GM21526 (cell line): ENCODE results near the gene CAMK4.

Experiments used
- ATAC-seq: cut with Tn5 transposase; IDR thresholded peaks from one replicate; pipeline ENCODE4 v1.9.1; 2021; ENCODE audit warnings: moderate library complexity; ENCODE audit not compliant: unreplicated experiment, low FRiP score

The CAMK4 gene

GRCh38 chr5:111411301-111411700 is 187.1 kb downstream of the CAMK4 start:
- ATAC-seq = no peak

DNA sequence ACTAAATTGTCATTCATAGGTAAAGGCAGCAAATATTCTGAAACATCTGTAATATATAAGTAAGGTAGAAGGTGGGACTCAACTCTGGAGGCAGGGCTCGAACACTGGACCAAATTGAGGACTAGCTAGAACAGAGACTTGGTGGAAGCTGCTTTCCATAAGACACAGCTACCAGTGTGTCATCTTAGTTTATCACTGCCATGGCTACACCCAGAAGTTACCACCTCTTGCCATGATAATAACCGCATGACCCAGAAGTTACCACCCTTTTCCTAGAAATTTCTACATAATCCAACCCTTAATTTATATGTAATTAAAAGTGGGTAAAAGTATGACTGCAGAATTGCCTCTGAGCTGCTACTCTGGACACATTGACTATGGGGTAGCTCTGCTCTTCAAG is 188.4 kb downstream of the CAMK4 start:
- ATAC-seq = no peak

- ATAC-seq = no peak
Measured at GRCh38 chr5:111415053-111415452, 190.9 kb downstream of the CAMK4 start.

- ATAC-seq = peak; percentile 70
Measured at GRCh38 chr5:111422245-111422644, 198.1 kb downstream of the CAMK4 start.

DNA sequence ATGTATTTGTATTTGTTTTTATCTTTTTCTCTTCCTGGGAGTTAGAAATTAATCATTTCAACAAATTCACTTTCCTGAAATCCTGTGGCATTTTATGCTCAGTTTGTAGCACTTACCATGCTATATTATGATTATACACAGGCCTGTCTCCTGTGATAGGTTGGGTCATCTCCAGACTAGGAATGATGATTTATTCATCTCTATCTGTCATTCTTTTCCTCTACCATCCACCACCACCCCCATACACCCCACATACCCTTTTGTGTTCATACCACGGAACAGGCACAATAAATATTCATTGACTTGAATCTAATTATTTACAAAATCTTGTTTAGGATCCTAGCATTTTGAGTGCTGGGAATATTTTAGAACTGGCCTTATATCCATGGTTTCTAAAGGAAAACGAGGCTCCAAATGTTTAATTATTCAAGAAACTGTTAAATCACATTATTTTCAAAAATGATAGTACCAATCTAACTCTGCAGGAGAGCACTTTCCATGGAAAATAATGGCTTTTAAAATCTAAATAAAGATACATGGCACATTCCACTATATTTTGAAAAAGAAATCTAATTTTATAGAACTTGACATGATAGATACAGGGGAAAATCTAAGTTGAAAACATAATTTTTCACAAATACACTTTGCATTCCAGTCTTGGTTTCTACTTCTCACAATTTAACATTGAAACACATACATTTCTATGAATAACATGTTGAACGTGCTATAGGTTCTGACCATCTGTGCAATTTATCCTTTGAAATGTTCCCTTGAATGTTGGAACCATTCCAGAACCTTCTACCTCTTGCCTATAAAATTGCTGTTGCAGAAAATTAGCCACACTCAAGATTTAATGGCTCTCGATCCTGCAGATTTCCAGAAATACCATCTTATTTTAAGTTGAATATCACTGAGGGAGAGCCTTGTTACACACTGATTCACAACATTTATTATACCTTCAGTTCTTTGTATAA is 198.8 kb downstream of the CAMK4 start:
- no peak for ATAC-seq

DNA sequence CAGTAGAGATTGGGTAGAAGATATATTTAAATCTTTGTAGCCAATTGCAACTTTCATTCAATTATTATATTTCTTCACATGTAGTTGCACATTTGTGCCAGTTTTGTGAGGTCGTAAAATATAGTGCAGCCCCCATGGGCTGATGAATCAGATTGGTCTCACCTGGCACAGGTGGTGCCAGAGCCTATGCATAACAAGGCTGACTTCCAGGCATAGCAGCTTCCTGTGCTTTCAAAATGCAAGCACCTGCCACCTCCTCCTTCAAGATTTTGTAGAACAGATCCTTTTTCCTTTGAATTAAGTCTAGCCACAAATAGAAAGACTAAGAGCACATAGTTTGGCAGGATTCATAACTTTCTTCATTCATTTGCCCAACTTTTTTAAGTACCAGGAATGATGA is 201.0 kb downstream of the CAMK4 start:
- ATAC-seq = no peak

DNA sequence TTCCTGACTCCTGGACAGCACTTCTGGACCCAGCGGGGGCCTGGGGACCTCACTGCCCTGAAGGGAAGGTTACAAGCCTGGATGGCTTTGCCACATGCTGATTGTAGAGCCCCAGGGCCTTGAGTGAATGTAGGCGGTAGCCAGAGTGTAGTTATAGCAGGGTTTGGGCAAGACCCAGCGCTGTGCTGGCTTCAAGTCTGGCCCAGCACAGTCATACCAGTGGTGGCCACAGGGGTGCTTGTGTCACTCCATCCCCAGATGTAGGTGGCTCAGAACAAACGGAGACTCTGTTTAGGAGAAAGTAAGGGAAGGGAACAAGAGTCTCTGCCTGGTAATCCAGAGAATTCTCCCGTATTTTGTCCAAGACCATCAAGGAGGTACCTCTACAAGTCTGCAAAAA is 203.6 kb downstream of the CAMK4 start:
- ATAC-seq = no peak

GRCh38 chr5:111432883-111433536 is 208.8 kb downstream of the CAMK4 start:
- ATAC-seq = no peak

GRCh38 chr5:111434800-111435199 is 210.6 kb downstream of the CAMK4 start:
- no peak for ATAC-seq

DNA sequence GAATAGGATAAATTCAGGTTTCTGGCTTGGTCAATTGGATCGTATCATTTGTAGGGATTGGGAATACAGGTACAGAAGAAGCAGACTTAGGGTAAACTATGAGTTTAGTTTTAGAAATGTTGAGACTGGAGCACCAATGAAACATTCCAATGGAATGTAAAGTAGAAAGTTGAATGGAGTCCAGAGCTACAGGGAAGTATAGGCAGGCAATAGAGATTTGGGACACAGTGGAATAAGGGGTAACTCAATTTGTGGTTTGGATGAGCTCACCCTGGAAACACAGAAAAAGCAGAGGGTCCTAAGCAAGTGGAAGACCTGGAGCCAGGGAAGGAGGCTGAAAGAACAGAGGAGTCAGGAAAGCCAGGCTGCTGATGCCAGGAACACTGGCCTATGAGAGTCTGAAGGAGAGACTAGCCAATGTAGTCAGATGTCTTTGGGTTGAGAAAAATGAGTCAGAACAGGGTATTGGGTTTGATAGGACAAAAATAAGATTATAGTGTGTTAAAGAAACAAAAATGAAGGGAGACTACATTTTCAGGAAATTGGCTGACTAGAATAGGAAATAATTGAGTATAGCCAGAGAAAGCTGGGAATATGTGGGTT is 215.4 kb downstream of the CAMK4 start:
- no peak for ATAC-seq

DNA sequence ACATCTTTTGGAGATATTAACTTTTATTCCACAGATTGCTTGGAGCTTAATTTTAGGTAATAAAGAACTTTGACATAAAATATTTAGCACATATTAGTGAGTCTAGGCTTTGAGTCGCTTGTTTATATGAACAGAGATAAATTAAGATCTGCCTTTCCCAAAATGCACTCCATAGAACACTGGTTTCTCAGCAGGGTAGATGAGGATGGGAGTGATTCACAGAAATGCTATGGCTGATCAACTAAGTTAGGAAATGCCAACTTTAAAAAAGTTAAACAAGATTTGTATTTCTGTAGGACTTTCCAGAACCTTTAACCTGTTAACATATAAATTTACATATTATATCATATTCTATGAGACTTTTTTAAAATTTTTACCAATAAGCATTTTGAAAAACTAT is 222.9 kb downstream of the CAMK4 start:
- no peak for ATAC-seq

- no peak for ATAC-seq
Measured at GRCh38 chr5:111447822-111448221, 223.6 kb downstream of the CAMK4 start.

GRCh38 chr5:111453295-111453694 is 229.1 kb downstream of the CAMK4 start:
- ATAC-seq = no peak

DNA sequence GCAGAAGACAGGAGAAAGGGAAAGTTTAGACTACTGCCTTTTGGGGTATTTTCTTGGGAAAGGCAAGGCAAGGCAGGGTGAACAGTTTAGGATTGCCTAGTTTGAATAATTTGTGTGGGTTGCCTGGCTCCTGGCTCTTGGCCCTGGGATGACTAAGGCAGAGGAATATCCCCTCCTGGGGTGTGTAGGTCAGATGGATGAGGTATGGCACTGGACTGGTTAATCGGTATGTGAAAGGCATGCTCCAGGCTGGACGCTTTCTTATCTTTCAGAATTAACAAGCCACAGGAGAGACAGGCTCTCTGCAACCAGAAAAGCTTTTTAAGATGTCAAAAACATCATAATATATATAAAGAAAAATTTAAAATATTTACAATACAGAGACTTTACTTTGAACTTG is 229.6 kb downstream of the CAMK4 start:
- ATAC-seq = no peak

DNA sequence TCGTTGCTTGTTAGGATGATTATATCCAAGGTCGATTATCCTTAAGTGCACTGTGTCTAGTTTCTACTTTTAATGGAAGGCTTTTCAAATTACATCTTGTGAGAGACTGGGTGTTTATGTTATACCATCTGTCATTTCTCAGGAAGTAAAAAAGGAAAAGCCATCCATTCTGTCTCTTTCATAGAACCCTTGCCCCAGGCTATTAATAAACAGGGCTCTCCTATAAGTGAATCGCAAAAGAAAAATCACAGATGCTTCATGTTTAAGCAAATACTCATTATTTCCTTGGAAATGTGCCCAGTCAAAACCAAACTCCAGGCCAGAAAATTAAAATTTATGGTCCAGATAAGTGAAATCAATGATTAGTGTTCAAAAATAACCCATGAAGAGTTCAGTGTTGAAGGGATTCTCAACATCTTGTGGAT is 230.0 kb downstream of the CAMK4 start:
- no peak for ATAC-seq

DNA sequence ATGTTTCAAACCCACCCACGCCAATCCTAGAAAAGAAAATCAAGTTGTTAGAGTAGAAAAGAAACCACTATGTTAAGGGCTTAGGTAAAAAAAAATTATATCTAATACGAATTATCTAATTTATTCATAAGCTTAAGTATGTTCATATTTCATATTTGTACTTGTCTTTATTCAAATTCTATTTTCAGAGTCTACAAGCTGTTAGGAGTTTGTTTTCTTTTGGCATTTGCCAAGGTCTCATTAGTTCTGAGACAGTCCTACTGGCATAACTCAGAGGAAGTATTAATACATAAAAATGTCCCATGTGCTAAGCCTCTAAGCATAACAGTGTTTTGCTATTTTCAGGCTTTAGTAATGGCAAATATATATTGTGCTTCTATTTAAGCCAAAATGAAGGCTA is 230.6 kb downstream of the CAMK4 start:
- no peak for ATAC-seq

- ATAC-seq = no peak
Measured at GRCh38 chr5:111461255-111461671, 237.1 kb downstream of the CAMK4 start.

- ATAC-seq = no peak
Measured at GRCh38 chr5:111461934-111462333, 237.8 kb downstream of the CAMK4 start.

DNA sequence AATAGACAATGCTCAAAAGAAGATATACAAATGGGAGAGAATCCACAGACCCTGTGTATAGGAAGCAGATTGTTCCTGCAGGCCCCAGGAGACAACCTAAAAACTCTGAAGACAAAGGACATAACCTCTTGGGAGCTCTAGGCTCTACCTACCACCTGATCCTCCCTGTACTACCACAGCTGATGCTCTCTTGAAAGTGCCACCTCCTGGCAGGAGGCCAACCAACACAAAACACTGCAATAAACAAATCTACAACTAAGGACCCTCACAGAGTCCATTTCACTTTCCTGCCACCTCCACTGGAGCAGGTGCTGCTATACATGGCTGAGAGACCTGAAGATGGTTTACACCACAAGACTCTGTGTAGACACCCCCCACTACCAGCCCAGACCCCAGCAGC is 239.1 kb downstream of the CAMK4 start:
- no peak for ATAC-seq

DNA sequence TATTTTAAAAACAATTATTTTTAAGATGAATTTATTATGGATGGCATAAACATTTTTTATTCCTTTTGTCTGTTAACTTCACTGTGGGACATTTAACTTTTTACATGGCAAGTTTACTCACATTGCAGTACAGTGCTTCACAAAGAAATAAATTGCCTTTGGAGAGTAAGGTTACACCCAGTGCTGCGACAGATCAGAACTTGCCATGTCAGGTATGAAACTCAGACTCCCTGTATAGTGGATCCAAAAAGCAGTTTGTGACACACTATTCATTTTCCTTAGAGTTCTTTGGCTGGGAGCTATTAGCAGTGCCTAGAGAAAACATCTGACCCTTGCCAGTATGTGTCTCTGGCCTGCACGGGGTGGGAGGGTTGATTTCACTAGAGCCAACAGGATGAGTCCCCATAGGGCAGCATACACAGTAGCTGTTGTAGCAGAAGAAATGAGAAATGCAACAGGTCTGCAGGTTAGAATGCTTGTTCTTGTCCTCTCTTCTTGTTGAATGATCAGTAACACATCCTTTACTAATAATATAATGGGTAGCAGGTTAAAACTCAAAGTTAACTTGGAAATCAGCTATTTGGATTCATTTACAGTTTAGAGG is 245.2 kb downstream of the CAMK4 start:
- no peak for ATAC-seq

DNA sequence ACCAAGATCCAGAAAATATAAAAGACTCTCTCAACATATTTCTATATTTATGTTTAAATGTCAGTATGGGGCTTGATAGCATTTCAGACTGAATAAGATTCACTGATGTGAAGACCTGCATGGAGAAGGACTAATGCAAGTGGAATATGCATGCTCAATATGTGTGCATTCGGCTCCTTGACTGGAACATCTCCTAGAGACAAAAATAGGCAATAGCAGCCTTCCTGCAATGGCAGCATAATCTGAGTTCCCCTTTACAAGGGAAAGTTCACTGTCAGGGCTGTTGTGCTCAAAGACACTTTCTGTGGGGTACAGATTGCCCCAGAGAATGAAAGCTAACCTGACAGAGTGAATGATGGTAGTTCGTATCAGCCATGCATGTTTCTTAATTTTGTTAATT is 245.7 kb downstream of the CAMK4 start:
- no peak for ATAC-seq
